HG02884 (cell line): ENCODE results near the gene EZR.

Source experiments
- ATAC-seq: cut with Tn5 transposase; IDR thresholded peaks from one replicate; pipeline ENCODE4 v1.9.1; 2021; ENCODE audit warnings: mild to moderate bottlenecking, moderate library complexity; ENCODE audit not compliant: unreplicated experiment

Gene EZR

GRCh38 chr6:158819977-158820622 is 932 bp upstream of the EZR start:
- ATAC-seq, result no peak

DNA sequence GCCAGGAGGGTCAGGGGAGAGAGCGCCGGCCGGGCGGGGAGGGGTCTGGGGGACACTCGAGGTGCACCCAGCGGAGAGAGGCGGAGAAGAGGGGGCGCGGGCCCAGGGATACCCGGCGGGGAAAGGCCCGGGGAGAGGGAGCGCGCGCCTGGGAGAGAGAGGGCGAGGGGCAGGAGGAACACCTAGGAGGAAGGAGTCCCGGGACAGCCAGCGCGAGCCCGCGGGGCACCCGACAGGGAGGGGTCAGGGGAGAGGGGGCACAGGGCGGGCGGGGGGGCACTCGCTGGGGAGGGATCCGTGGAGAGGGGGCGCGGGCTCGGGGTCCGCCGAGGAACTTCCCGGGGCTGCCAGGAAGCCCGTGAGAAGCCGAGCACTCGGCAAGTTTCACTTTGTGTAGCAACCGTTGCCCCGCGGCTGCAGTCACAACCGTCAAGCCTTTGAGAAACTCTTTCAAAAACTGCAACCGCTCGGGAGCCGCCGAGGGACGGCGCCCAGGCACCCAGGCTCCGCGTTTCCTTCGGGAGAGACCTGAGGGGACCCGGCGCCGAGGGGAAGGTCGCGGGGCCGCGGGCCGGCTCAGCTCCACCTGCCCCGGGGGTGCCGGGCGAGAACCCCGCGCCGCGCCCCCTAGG is 471 bp downstream of the EZR start:
- ATAC-seq, result peak; percentile 31

DNA sequence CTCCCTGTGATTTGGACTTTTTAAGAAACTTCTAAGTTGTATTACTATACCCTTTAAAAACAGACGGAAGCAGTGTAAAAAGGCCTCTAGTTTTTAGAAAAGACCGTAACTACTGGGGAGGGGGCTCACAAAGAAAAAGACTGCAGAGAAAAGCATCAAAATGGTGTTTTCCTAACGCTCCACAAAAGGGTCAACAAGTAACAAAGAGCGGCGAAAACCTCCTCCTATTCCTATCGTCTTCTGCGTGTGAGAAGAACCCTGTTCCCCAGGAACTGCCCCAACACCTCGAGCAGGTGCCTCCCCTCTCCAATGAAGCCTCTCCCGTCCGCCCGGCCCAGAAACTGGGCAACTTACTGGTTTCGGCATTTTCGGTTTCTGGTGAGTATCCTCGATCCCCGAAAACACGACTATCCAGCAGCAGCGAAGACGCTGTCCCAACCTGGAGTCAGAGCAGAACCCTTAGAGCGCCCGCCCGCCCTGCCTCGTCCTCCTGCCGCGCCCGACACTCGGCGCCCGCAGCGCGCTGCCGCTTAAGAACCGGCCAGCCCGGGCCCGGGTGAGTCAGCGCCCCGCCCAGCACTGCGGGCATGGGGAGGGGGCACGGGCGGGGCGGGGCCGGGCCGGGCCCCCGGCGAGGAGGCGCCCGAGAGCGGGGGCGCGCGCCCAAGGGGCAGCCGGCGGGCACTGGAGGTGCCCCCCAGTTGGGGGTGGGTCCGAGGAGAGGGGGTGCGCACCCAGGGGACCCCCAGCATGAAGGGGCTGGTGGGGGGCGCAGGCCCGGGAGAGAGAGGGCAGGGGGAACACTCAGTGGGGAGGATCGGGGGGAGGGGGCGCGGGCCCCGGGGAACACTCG is 1.2 kb downstream of the EZR start:
- ATAC-seq, result peak; percentile 30

- no peak for ATAC-seq
Measured at GRCh38 chr6:158816803-158817727, 2.1 kb downstream of the EZR start.

GRCh38 chr6:158816329-158816728 is 2.8 kb downstream of the EZR start:
- ATAC-seq, result no peak

DNA sequence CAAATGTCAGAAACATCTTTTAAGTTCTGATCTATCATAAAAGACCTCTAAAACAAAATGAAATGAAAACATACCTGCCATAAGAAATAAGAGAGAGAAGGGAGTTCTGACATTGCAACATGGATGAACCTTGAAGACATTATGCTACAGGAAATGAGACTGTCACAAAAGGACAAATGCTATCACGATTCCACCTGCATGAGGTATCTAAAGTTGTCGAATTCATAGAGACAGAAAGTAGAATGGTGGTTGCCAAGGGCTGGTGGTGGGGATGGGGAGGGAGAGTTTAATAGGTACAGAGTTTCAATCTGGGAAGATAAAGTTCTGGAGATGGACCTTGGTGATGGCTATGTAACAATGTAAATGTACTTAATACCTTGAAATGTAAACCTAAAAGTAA is 3.3 kb downstream of the EZR start:
- ATAC-seq, result no peak

GRCh38 chr6:158815379-158815724 is 3.8 kb downstream of the EZR start:
- ATAC-seq, result no peak

GRCh38 chr6:158813032-158813431 is 6.1 kb downstream of the EZR start:
- no peak for ATAC-seq

DNA sequence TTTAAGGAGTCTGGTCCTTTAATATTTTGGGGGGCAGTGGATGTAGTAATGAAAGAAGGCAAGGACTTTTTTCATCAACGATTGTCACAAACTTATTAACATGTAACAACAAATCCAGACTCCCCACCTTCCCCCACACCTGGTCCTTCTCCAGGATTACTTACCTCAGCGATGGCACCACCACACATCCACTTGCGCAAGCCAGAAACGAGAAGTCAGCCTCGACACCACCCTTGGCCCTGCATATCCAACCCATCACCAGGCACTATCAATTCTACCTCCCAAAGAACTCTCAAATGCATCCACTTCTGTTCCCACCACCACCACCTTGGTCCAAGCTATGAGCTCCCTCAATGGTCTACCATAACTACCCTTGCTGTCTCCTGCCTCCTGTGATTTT is 6.6 kb downstream of the EZR start:
- no peak for ATAC-seq

GRCh38 chr6:158810155-158811095 is 8.7 kb downstream of the EZR start:
- ATAC-seq, result no peak

DNA sequence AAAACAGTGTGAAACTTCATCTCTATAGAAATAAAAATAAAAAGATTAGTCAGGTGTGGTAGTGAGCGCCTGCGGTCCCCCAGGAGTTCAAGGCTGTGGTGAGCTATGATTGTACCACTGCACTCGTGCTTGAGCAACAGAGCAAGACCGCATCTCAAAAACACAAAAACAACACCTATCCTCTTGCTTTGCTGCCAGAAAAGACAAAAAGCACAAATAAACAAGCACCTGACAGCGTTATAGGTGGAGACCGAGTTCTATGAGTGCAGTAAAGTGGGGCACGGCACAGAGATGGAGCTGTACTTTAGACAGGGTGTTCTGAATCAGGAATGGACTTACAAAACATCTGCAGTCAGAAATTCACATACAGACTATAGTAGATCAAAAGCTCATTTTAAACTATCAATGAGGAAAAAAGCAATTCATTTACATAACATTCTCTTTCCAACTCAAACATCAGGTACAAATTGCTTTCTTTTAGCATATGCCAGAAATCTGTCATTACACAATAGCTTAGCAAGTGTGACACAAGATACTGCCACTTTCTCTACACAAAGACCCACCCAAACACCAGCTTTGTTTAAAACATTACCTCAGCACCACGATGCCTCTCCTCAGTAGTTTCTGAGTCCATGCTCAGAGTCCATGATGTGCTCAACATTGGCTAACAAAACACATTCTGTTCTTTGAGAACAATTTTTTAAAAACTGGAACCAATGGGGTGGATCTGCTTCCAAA is 10.1 kb downstream of the EZR start:
- ATAC-seq, result peak; percentile 71

- ATAC-seq, result no peak
Measured at GRCh38 chr6:158808442-158808833, 10.7 kb downstream of the EZR start.

DNA sequence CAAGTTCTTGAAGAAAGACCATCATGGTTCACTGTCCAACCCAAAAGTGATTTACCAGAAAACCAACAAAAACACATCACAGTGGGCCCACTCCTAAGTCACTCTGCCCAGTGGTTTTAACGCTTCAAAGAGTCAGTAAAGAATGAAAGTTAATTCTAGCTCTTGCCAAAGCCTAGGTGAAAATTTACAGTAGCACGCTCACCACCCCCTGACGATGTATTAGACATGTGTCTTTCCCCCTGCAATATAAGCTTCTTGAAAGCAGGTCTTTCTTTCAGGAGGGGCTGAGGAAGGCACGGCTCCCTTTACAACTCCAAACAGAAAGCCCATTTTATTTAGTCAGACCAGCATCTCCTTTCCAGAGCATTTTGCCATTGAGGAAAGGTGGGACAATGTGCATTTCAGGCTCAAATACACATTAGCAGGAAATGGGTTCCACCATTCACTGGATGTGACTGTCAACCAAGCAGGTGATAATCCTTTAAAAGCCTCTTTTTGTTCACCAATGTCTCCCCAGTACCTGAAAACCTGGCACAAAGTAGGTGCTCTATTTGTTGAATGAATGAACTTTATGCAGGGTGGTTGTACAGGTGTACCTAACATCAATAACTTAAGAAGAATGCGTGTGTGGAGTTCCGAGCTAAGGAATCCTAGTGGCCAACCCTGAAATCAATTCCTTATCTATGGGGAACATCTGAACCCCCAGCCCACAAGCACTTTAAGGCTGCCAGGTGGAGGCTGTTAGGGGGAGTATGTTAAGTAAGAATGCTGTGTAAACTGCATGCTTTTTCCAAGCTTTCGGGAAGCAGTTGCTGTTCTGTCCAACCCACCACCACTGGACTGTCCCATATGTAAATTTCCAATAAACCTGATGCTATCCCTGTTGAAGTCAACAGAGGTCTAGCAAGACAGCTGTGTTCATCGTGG is 11.4 kb downstream of the EZR start:
- ATAC-seq, result no peak

DNA sequence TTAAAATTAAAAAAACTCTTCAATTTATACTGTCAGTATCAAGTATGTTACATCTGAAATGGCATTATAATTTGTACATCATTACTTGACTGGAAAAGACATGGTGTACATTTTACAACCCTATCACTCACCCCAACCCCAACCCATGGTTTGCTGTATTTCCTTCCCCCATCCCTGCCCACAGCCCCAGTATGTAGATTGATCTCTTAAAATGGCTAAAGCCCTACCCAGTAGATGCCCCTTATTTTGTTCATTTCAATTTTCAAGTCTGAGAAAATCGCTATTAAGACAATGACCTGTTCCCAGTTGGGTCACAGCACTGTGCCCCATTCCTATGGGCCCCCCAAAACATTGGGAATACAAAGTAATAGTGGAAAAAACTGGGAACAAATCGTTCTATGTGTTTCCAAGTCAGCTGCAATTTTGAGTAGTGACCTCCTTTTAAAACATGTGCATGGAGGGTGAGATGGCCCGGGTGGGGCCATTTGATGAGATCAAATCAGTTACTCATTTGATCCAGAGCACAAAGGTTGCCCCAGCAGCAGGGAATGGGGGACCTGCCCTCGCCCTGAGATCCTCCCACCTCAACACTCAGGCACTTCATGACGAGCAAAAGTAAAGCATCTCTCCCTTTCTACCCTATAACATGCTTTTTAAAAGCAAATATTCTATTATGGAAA is 13.3 kb downstream of the EZR start:
- no peak for ATAC-seq

GRCh38 chr6:158804207-158804606 is 15.0 kb downstream of the EZR start:
- ATAC-seq, result no peak

- peak; percentile 66 for ATAC-seq
Measured at GRCh38 chr6:158803733-158804143, 15.4 kb downstream of the EZR start.

GRCh38 chr6:158801655-158802294 is 17.4 kb downstream of the EZR start:
- no peak for ATAC-seq
